Measurements from ENCODE around the gene ZBTB17.
A peak's percentile ranks its signal among the peaks of the same experiment; 100 is the strongest.
"Not testable (repeated sequence)": the region's sequence is repeated elsewhere in the genome, so short reads cannot be mapped to it uniquely, and the experiment has no call there.

ZBTB17 gene

GRCh38 chr1:16011936-16012589, 36.2 kb upstream of the ZBTB17 start:
- no peak for DNase-seq (ENCODE audit: low read depth)

DNA sequence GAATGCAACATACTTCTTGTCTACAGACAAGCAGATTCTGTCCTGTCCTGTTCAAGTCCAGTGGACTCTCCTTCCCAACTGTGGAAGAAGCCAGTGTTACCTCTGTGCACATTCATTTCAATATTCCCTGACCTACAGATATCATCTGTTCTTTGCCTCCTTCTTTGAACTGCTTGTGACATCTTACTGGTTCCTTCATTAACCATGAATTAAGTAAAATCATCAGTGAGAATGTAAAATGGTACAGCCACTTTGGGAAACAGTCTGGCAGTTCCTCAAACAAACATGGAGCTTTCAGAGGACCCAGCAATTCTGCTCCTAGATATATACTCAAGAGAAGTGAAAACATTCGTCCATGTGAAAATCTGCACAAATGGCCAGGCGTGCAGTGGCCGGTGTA, 34.9 kb upstream of the ZBTB17 start:
- DNase-seq (ENCODE audit: low read depth), result no peak

DNA sequence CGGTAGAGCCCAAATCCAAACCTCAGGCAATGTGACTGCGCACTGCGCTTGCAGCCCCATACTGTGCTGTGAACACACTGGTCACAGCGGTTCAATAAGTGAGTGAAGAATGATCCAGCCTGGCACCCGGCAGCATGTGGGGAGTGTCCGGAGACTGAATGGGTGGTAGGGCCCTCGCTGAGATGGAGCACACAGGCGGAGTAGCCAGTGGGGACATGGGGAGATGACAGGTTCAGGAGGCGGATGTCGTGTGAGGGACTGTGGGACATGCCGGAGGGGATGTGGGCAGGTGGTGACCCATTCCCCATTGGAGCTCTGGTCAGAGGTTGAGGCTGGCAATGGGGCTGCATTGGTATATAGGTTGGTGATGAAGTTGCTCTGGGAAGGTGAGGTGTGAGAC, 33.8 kb upstream of the ZBTB17 start:
- no peak for DNase-seq (ENCODE audit: low read depth)

GRCh38 chr1:16009030-16009460, 33.1 kb upstream of the ZBTB17 start:
- no peak for DNase-seq (ENCODE audit: low read depth)

GRCh38 chr1:16007671-16008341, 31.9 kb upstream of the ZBTB17 start:
- no peak for DNase-seq (ENCODE audit: low read depth)

GRCh38 chr1:16006552-16007485, 30.9 kb upstream of the ZBTB17 start:
- no peak for DNase-seq (ENCODE audit: low read depth)

DNA sequence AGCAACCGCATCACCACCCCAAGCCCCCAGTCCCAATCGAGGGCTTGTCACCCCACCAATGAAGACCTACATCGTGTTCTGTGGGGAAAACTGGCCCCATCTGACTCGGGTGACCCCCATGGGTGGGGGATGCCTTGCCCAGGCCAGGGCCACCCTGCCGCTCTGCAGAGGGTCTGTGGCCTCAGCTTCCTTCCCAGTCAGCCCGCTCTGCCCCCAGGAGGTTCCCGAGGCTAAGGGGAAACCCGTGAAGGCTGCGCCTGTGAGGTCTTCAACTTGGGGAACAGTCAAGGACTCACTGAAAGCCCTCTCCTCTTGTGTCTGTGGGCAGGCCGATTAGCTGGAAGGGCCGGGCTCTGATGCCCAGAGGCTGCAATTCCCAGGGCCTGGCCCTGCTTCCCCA, 30.1 kb upstream of the ZBTB17 start:
- no peak for DNase-seq (ENCODE audit: low read depth)

GRCh38 chr1:16005597-16005996, 29.7 kb upstream of the ZBTB17 start:
- no peak for DNase-seq (ENCODE audit: low read depth)

GRCh38 chr1:16001274-16001673, 25.4 kb upstream of the ZBTB17 start:
- not testable (repeated sequence) for DNase-seq (ENCODE audit: low read depth)

DNA sequence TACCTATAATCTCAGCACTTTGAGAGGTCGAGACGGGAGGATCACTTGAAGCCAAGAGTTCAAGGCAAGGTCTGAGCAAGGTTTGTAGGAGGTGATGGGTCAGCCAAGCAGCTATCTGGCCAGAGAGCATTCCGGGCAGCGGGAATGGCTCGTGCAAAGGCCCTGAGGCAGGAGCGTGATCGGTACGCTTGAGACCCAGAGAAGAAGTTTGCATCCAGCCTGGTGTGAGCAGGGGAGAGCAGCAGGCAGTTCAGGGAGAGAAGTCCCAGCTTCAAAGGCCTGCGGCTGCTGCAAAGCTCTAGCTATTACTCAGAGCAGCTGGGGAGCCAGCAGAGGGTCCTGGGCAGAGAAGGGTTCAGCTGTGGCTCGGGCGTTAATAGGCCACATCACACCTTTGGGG, 23.0 kb upstream of the ZBTB17 start:
- DNase-seq (ENCODE audit: low read depth), result no peak

DNA sequence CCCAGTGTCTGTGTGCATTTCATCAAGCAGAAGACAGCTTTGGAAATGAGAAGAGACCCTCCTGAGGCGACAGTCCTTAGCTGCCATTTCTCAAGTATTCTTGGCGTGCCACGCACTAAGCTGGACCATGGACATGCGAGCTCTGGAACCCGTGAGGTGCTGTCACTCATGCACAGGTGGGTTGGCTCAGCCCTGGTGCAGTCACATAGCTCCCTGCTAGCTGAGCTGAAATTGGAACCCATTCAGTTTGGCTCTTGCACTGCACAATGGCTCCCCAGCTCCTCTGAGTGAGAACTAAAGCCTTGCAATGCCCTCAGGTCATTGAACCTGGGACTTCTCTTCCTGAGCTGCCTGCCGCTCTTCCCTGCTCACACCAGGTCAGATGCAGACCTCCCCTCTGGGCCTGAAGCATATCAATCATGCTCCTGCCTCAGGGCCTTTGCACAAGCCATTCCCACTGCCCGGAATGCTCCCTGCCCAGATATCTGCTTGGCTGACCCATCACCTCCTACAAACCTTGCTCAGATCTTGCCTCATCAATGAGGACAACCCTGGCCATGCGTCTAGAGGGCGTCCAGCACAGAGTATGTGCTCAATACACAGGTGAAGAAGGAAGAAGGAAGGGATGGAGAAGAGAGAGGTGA, 21.9 kb upstream of the ZBTB17 start:
- no peak for DNase-seq (ENCODE audit: low read depth)

DNA sequence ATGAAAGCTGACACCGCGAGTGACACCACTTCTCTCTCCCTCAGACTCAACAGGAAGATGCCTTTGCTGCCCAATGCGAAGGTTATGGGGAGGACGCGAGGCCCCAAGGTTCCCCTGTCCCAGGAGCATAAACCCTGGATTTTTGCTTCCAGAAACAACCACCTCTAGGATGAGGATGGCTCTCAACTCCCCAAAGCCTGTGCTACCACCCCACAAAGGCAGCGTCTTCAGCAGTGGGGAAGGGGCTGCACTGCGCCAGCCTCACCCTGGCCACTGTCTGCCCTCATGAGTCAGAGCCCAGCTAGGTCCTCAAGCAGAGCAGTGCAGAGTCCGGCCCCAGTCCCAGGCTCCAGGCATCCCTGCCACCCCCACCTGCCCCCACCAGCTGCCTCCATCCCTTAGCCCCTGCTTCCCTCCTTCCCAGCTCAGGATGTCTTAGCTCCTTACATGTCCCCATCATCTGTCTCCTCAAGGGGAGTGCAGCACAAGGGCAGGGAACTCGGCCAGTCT, 21.2 kb upstream of the ZBTB17 start:
- DNase-seq (ENCODE audit: low read depth), result no peak

DNA sequence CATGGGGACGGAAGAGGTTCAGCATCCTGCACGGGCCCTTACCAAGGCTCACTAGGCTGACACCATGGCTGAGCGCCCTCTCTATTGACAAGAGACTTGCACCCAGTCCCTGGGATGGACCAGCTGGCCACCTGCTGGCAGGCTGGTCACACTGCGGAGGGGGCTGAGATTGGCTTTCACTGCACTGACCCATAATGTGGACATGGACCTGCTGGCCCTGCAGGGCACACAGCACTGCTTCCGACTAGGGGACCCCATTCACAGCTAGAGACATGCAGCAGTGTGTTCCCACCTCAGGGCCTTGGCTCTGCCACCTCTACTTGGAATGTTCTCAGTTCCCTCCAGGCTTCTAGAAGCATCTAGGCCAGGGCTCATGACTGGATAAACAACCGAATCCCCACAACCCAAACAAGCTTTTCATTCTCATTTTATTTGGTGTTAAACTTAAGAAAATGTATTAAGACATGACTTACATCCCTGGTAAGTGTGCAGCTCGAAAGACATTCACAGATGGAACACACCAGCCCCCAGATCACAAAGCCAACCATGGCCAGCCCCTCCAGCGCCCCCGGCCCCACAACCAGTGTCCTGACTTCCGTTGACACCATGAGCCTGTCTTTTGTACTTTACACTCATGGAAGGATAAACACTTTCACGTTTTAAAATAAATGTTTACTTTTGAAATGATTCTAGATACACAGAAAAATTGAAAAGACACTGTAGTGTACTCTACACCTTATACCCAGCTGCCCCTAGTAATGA, 18.9 kb upstream of the ZBTB17 start:
- DNase-seq (ENCODE audit: low read depth), result peak; percentile 35

- DNase-seq (ENCODE audit: low read depth), result no peak
These were observed 18.2 kb upstream of the ZBTB17 start for GRCh38 chr1:15994081-15994480.

GRCh38 chr1:15993666-15994065, 17.8 kb upstream of the ZBTB17 start:
- DNase-seq (ENCODE audit: low read depth), result no peak

GRCh38 chr1:15992582-15993500, 16.9 kb upstream of the ZBTB17 start:
- no peak for DNase-seq (ENCODE audit: low read depth)

- DNase-seq (ENCODE audit: low read depth), result no peak
These were observed 16.3 kb upstream of the ZBTB17 start for GRCh38 chr1:15992187-15992553.

- DNase-seq (ENCODE audit: low read depth), result no peak
These were observed 15.7 kb upstream of the ZBTB17 start for GRCh38 chr1:15991427-15992186.

GRCh38 chr1:15989776-15990175, 13.9 kb upstream of the ZBTB17 start:
- no peak for DNase-seq (ENCODE audit: low read depth)
